ENCODE measurements around the gene OLFM2.
"Not testable (repeated sequence)": the region's sequence is repeated elsewhere in the genome, so short reads cannot be mapped to it uniquely, and the experiment has no call there.

OLFM2 gene

GRCh38 chr19:9858766-9859165, 77.5 kb downstream of the OLFM2 start:
- H3K9me3 ChIP-seq (ENCODE audit: low read length) = peaks cover 4% of the 10 kb centered on the region
- no peak overlapping the region for H3K4me3 ChIP-seq (ENCODE audit: low read length)
- H3K4me1 ChIP-seq (ENCODE audit: insufficient read depth, low read length) = no peaks in the 10 kb centered on the region
- no peaks in the 10 kb centered on the region for H3K27me3 ChIP-seq (ENCODE audit: insufficient read depth, low read length)
- no peaks in the 10 kb centered on the region for H3K36me3 ChIP-seq (ENCODE audit: insufficient read depth, low read length)
- H2AFZ ChIP-seq (ENCODE audit: low read depth, low read length) = no peak overlapping the region

- Histone ChIP-seq H3K4me1 (ENCODE audit: insufficient read depth, low read length) (no peaks in the 10 kb centered on the region), H3K27me3 (ENCODE audit: insufficient read depth, low read length) (no peaks in the 10 kb centered on the region), H3K4me3 (ENCODE audit: low read length) (no peak overlapping the region), H3K9me3 (ENCODE audit: low read length) (peaks cover 4% of the 10 kb centered on the region), H2AFZ (ENCODE audit: low read depth, low read length) (no peak overlapping the region), H3K36me3 (ENCODE audit: insufficient read depth, low read length) (no peaks in the 10 kb centered on the region)
These were observed 78.2 kb downstream of the OLFM2 start for GRCh38 chr19:9857920-9858746.

GRCh38 chr19:9857076-9857721, 79.1 kb downstream of the OLFM2 start:
- Histone ChIP-seq H3K9me3 (ENCODE audit: low read length) (peaks cover 4% of the 10 kb centered on the region), H3K4me1 (ENCODE audit: insufficient read depth, low read length) (no peaks in the 10 kb centered on the region), H3K36me3 (ENCODE audit: insufficient read depth, low read length) (no peaks in the 10 kb centered on the region), H3K4me3 (ENCODE audit: low read length) (no peak overlapping the region), H2AFZ (ENCODE audit: low read depth, low read length) (no peak overlapping the region), H3K27me3 (ENCODE audit: insufficient read depth, low read length) (no peaks in the 10 kb centered on the region)

GRCh38 chr19:9856609-9857008, 79.7 kb downstream of the OLFM2 start:
- Histone ChIP-seq H3K4me3 (ENCODE audit: low read length) (no peak overlapping the region), H2AFZ (ENCODE audit: low read depth, low read length) (no peak overlapping the region), H3K9me3 (ENCODE audit: low read length) (peaks cover 4% of the 10 kb centered on the region), H3K27me3 (ENCODE audit: insufficient read depth, low read length) (no peaks in the 10 kb centered on the region), H3K36me3 (ENCODE audit: insufficient read depth, low read length) (peaks cover under 1% of the 10 kb centered on the region), H3K4me1 (ENCODE audit: insufficient read depth, low read length) (no peaks in the 10 kb centered on the region)

- Histone ChIP-seq H3K27me3 (ENCODE audit: insufficient read depth, low read length) (no peaks in the 10 kb centered on the region), H3K4me3 (ENCODE audit: low read length) (no peak overlapping the region), H2AFZ (ENCODE audit: low read depth, low read length) (no peak overlapping the region), H3K9me3 (ENCODE audit: low read length) (peaks cover 4% of the 10 kb centered on the region), H3K36me3 (ENCODE audit: insufficient read depth, low read length) (peaks cover 5% of the 10 kb centered on the region), H3K4me1 (ENCODE audit: insufficient read depth, low read length) (no peaks in the 10 kb centered on the region)
These were observed 82.0 kb downstream of the OLFM2 start for GRCh38 chr19:9854282-9854846.

- peaks cover 29% of the 10 kb centered on the region for H3K36me3 ChIP-seq (ENCODE audit: insufficient read depth, low read length)
- H3K4me1 ChIP-seq (ENCODE audit: insufficient read depth, low read length) = no peaks in the 10 kb centered on the region
- H3K27me3 ChIP-seq (ENCODE audit: insufficient read depth, low read length) = no peaks in the 10 kb centered on the region
- H2AFZ ChIP-seq (ENCODE audit: low read depth, low read length) = no peak overlapping the region
- no peak overlapping the region for H3K4me3 ChIP-seq (ENCODE audit: low read length)
- peaks cover 2% of the 10 kb centered on the region for H3K9me3 ChIP-seq (ENCODE audit: low read length)
These were observed 85.9 kb downstream of the OLFM2 start for GRCh38 chr19:9850235-9850959.

GRCh38 chr19:9849791-9850190, 86.5 kb downstream of the OLFM2 start:
- Histone ChIP-seq H2AFZ (ENCODE audit: low read depth, low read length) (no peak overlapping the region), H3K4me1 (ENCODE audit: insufficient read depth, low read length) (no peaks in the 10 kb centered on the region), H3K9me3 (ENCODE audit: low read length) (peaks cover 2% of the 10 kb centered on the region), H3K36me3 (ENCODE audit: insufficient read depth, low read length) (peaks cover 34% of the 10 kb centered on the region), H3K4me3 (ENCODE audit: low read length) (no peak overlapping the region), H3K27me3 (ENCODE audit: insufficient read depth, low read length) (no peaks in the 10 kb centered on the region)

- H3K27me3 ChIP-seq (ENCODE audit: insufficient read depth, low read length) = no peaks in the 10 kb centered on the region
- H3K4me3 ChIP-seq (ENCODE audit: low read length) = no peak overlapping the region
- H3K36me3 ChIP-seq (ENCODE audit: insufficient read depth, low read length) = peaks cover 44% of the 10 kb centered on the region
- no peaks in the 10 kb centered on the region for H3K4me1 ChIP-seq (ENCODE audit: insufficient read depth, low read length)
- H2AFZ ChIP-seq (ENCODE audit: low read depth, low read length) = no peak overlapping the region
- H3K9me3 ChIP-seq (ENCODE audit: low read length) = no peaks in the 10 kb centered on the region
These were observed 87.6 kb downstream of the OLFM2 start for GRCh38 chr19:9848762-9849161.

- no peaks in the 10 kb centered on the region for H3K4me1 ChIP-seq (ENCODE audit: insufficient read depth, low read length)
- no peak overlapping the region for H2AFZ ChIP-seq (ENCODE audit: low read depth, low read length)
- H3K36me3 ChIP-seq (ENCODE audit: insufficient read depth, low read length) = peaks cover 49% of the 10 kb centered on the region
- H3K4me3 ChIP-seq (ENCODE audit: low read length) = no peak overlapping the region
- H3K9me3 ChIP-seq (ENCODE audit: low read length) = no peaks in the 10 kb centered on the region
- no peaks in the 10 kb centered on the region for H3K27me3 ChIP-seq (ENCODE audit: insufficient read depth, low read length)
These were observed 88.3 kb downstream of the OLFM2 start for GRCh38 chr19:9848060-9848459.

GRCh38 chr19:9847087-9847671, 89.1 kb downstream of the OLFM2 start:
- no peak overlapping the region for H3K4me3 ChIP-seq (ENCODE audit: low read length)
- H3K4me1 ChIP-seq (ENCODE audit: insufficient read depth, low read length) = no peaks in the 10 kb centered on the region
- no peak overlapping the region for H2AFZ ChIP-seq (ENCODE audit: low read depth, low read length)
- H3K9me3 ChIP-seq (ENCODE audit: low read length) = no peaks in the 10 kb centered on the region
- H3K27me3 ChIP-seq (ENCODE audit: insufficient read depth, low read length) = no peaks in the 10 kb centered on the region
- peaks cover 58% of the 10 kb centered on the region for H3K36me3 ChIP-seq (ENCODE audit: insufficient read depth, low read length)

GRCh38 chr19:9843626-9844273, 92.6 kb downstream of the OLFM2 start:
- H2AFZ ChIP-seq (ENCODE audit: low read depth, low read length); H3K4me1 ChIP-seq (ENCODE audit: insufficient read depth, low read length); H3K4me3 ChIP-seq (ENCODE audit: low read length); H3K9me3 ChIP-seq (ENCODE audit: low read length); H3K27me3 ChIP-seq (ENCODE audit: insufficient read depth, low read length): not testable (repeated sequence)
- H3K36me3 ChIP-seq (ENCODE audit: insufficient read depth, low read length) = peaks cover 79% of the 10 kb centered on the region

GRCh38 chr19:9842834-9843625, 93.3 kb downstream of the OLFM2 start:
- Histone ChIP-seq H3K4me1 (ENCODE audit: insufficient read depth, low read length) (no peaks in the 10 kb centered on the region), H3K9me3 (ENCODE audit: low read length) (no peaks in the 10 kb centered on the region), H2AFZ (ENCODE audit: low read depth, low read length) (no peak overlapping the region), H3K36me3 (ENCODE audit: insufficient read depth, low read length) (peaks cover 81% of the 10 kb centered on the region), H3K4me3 (ENCODE audit: low read length) (no peak overlapping the region), H3K27me3 (ENCODE audit: insufficient read depth, low read length) (no peaks in the 10 kb centered on the region)
